GM19397 (cell line): ENCODE measurements around the gene STARD13.
A peak's percentile ranks its signal among the peaks of the same experiment; 100 is the strongest.

Source experiments
- ATAC-seq: cut with Tn5 transposase; IDR thresholded peaks from one replicate; pipeline ENCODE4 v1.9.1; 2021; ENCODE audit warnings: mild to moderate bottlenecking, moderate library complexity; ENCODE audit not compliant: unreplicated experiment

The STARD13 gene

DNA sequence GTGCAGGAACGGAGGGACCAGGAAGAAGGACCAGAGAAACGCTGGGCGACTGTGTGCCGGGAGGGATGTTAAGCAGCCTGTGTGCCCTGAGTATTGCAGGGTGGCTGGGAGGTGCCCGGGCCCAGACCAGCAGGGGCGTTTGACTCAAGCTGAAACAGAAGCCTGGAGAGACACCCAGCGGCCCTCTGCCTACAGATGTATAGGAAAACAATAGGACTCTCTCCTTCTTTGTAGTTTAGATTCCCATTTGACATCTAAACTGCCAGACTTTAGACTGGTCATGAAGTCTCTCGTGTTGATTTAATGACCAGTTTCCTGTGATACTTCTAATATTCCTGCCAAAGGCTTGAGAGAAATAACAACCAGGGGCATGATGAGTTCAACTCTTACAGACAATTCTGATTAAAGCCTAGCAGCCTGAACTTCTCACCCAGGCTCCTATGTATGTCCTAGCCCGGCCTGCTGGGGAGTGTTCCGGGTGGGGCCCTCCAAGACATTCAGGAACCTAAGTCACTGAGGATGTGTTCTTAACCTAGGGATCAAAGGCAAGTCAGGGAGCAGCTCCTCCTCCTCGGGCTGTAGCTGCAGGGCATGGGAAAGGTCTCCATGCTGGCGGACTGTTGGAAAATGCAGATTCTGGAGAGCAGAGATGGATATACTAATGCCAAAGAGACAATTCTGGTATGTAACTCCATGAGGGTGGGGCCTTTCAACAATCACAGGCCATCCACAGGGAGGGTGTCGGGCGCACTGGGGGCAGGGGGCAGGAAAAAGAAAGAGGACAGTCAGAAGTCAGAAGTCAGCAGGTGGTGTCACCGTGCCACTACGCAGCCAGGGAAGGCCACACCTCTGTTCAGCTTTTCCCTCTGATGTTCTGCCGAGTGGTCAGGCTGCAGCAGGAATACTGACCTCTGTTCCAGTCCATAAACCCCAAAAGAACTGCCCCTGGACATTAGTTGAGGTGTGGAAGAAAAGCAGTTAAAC lies 131.8 kb downstream of the STARD13 start:
- no peak for ATAC-seq

DNA sequence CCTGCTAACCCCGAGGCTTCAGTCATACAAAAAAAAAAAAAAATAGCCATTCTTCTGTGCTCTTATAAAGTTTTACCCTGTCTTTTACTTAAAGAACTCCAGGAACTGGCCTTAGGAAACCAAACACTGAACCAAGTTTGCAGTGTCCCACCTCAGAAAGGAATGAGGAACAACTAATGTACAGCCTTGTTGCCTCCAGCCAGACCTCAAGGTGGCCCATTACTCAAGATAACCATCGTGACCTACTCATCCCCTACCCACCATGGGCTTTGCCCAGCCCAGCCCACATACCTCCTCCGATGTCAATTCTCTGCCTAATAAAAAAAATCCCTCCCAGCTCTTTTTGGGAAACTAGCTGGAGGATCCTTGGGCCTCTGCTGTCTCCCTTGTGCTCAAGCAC lies 133.2 kb downstream of the STARD13 start:
- no peak for ATAC-seq

DNA sequence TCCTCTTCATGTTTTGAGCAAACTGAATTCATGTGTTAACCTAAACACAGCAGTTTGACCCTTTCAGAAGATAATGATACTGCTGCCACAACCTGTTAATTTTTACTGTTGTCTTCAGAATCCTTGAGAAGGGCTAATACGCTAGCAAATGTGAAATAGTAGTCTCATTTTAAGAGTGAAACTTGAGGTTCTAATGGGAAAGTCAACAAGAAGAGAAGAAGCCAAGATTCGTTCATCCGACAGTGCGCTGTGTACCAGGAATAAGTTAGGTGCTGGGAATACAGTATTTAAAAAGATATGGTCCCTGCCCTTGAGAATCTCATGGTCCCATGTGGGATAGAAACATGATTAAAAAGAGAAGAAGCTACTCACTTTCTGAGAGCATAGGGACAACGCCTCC lies 134.9 kb downstream of the STARD13 start:
- ATAC-seq: no peak

DNA sequence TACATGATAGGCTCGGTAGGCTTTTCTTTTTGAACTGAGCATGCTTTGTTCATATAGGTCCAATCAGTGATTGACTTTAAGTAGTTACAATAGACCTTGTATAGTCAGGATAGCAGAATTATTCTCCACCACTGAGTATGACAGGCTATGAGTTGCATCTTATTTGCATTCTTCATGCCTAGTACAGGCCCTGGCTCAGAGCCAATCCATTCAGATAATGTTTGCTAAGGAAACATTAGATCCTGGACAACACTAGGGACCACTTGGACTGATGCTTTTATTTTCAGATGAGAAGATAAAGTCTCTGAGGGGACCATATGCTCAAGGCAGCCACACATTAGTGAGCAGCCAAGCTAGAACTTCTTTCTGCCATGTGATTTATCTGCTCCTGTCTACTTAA lies 135.4 kb downstream of the STARD13 start:
- ATAC-seq: no peak

DNA sequence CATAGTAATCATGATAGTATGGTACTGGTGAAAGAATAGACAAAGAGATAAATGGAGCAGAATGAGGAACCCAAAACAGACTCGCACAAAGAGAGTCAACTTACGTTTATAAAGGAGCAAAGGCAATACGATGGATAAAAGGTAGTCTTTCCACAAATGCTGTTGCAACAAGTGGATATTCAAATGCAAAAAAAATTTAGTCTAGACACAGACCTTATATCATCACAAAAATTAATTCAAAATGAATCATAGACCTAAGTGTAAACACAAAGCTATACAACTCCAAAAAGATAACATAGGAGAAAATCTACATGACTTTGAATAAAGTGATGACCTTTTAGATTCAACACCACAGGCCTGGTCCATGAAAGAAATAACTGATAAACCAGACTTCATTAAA lies 137.7 kb downstream of the STARD13 start:
- ATAC-seq: no peak

DNA sequence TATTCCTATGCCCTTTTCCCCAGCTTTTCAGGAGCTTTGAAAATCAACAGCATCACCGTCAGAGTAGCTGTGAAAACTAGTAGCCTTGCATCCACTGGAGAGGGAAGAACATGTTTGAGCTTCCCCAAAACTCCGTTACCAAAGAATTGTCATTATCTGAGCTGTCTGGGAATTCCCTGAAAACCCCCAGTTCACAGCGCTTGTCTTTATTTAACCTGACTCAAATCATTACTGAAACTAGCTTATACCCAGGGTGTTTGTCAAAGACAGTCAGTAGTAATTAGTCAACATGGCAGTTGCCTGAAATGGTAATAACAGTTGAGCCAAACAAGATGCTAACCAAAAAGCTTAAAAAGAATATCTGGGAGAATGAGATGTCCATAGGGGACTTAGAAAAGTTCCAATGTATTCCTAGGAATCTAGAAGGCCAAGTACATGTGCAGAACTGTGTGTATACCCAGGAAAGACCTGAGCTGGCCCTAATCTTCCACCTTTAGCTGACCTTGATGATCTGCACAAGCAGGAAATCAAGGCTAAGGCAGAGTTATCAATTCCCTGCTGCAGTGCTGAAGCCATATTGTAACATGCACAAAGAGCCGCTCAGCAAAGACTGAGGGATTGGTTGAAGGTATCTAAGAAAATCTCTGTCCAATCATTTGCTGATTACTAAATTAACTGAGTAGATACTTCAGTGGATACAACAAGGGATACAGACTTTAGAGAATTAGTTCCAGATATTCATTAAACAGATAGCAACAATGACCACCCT lies 138.5 kb downstream of the STARD13 start:
- peak; percentile 72 for ATAC-seq

DNA sequence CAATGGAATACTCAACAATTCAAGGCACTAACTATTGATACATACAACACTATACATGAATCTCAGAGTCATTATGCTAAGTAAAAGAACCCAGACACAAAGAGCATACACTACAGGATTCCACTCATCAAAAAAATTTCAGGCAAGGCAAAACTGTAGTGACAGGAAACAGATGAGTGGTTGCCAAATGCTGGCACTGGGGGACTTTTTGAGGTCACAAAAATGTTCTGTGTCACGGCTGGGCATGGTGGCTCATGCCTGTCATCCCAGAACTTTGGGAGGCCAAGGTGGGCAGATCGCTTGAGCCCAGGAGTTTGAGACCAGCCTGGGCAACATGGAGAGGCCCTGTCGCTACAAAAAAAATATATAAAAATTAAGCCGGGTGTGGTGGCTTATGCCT lies 139.9 kb downstream of the STARD13 start:
- no peak for ATAC-seq

DNA sequence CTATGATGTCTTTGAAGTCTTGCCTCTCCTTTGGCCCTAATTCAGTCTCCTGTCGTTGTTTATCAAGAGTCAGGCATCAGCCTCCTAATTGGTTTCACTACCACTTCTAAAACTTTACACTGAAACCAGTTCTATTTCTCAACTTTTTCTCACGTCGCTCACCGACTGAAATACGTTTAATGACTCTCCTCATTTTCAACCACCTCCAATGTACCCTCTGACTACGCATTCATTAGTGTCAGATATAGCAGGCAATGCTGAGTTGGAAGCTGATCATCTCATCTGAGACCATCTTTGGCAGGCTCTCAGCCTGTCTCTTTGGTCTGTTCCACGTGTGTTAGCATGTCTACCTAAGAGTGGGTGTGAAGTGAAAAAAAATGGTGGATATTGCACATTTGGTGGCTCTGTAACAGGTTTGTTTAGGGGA lies 141.2 kb downstream of the STARD13 start:
- ATAC-seq: no peak

DNA sequence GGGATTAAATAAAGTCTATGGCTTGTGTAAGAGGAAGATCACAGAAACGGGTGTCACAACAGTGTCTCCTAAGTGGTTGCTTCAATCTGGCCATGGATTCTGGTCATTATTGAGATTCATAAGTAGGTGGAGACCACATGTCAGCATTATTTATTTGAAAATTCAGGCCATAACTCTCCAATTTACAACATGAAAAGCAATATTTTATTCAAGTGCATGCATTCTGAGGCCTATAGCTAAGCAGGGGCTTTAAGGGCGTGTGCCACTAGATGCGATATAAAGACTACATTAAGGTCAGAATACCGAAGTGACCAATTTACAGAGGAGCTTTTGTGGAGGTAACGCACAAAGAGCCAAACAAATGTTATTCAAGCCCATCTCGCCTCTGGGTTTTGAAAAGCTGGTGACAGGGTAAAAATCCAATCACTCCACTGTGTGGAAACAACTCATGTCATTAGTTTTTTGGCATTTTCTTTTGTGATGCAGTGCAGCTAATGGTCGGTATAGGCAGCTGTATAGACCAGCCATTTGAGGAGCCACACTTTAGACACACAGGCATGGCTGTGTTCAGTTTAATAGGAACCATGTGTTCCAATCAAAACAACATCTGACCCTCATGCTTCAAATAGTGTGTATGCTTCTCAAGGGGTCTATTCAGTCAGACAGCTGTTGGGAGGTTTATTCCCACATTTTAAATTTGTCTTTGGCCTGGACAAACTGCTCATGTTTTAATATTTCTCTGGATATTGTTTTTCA lies 145.6 kb downstream of the STARD13 start:
- ATAC-seq: no peak

DNA sequence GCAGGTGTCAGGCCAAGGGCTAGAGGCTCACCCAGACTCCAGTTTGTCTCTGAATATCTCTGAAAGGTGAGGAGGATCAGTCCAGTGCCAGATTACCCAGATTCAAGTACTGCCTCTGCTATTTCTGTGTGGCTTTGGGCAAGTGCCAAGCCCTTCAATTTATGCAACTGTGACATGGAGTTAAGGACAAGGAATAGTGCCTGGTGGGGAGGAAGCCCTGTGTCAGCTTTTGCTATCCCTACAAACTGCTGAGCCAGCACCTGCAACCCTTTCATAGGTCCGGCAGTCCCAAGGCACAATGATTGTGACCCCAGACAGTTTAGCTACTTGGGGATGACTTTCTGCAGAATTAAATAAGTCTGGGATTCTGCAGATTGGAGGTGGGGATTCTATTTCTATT lies 146.4 kb downstream of the STARD13 start:
- no peak for ATAC-seq

DNA sequence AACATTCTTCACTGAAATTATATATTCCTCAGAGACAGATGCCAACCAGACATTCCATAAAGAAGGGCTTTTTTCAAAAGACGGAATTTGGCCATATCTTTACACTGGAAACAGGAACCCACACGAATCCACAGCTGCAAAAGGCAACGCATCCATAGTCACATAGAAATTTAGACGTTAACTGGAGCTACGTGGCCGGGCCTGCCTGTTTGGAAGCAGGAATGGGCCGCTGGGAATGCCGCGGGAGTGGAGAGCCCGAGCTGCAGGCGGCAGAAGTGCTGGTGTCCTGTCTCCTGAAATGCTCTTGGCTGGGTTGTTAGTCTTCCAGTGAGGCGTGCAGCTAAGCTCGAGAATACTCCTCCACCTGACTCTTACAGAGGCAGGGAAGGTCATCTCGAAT lies 147.1 kb downstream of the STARD13 start:
- no peak for ATAC-seq

DNA sequence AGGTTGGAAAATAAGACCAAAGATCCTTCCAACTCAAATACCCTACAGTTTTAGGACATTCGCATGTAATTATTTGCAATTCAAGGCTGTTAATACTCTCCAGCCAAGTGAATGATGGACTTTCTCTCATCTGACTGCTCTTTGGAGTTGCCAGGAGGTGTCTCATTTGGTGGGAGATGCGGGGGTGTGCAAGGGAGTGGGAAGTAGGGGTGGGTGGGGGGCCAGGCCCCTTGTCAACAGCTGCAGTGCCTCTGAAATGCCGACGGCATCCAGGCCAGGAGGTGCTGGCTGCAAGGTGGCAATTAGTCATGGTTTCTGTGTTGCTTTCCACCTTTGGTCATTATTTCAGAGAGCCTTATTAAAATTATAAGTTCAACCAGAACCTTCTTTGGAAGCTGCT lies 147.8 kb downstream of the STARD13 start:
- no peak for ATAC-seq

DNA sequence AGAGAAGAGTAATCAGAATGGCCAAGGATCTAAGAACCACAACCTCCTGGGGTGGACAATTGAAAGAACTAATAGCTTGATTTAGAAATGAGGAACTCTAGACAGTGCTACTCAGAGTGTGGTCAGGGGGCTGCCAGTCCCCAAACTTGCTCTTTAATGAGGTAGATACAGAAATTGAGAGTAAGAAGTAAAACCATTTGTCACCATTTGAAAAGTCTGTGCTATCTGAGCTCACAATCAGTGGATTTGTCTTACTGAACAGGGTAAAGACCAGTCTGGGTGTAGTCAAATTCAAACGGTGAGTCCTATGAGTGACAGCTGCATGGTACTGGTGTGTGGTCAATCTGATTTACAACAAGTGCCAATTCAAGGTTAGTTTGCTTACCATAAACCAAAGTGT lies 150.5 kb downstream of the STARD13 start:
- ATAC-seq: no peak

DNA sequence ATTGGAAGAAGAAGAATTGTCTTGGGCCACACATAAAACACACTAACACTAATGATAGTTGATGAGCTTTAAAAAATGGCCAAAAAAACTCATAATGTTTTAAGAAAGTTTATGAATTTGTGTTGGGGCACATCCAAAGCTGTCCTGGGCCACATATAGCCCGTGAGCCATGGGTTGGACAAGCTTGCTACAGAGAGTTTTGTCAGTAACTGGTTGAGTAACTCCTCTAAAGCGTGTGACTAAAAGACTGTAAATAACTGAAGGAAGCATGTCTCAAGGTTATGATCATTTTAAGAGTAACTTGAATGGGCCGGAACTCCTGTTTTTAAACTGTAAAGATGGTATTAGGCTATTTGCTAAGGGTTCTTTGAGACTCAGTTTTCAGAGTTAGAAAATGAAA lies 151.3 kb downstream of the STARD13 start:
- ATAC-seq: no peak

DNA sequence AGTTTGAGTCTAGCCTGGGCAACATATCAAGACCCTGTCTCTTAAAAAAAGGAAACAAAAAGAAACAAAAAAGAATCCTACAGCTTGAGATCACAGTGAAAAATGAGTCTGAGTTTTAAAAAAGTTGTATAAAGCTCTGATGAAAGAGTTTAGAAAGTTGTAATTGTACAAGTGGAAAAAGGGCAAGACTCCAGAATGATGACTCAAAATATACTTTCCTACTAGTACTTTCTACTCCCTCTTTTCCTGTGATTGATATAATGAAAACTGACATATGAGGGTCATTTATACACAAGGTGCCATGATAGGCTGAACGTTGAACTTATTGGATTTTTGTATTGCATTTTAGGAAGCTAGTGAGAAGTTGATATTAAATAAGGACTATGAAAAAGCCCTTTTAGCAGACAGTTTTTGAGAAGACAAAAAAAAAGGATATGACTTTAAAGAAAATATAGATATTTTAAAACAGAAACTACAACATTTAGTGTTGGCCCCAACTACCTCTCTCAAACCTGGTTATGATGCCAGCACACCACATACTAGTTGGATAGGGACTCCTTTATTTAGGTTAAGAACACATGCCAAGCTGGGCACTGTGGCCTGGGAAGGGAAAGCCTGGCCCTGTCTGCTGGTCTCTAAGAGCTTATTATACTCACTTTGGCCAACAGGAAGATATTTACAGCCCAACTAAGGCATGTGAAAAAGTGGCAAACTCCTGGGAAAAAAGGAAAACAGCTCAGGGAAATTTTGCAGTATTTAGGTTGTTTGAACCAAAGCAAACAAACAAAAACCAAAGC lies 152.7 kb downstream of the STARD13 start:
- no peak for ATAC-seq

DNA sequence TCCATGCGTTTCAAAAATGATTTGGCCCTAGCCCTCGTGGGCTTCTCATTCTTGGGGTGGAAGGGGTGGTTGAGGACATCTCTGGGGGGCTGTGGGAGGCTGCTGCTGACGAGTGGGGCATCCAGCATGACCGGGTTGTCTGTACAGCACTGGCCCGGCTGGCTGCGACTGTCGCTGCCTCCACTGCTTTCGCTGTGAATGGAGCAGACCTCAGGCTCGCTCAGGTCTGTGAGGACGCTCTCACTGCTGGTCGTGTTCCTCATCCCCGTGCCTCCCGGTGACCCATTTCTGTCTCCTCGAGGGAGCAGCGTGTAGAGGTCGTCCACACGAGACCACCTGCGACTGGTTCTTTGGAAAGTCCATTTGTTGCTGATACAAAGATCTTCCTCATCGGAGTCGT lies 155.7 kb downstream of the STARD13 start:
- no peak for ATAC-seq

DNA sequence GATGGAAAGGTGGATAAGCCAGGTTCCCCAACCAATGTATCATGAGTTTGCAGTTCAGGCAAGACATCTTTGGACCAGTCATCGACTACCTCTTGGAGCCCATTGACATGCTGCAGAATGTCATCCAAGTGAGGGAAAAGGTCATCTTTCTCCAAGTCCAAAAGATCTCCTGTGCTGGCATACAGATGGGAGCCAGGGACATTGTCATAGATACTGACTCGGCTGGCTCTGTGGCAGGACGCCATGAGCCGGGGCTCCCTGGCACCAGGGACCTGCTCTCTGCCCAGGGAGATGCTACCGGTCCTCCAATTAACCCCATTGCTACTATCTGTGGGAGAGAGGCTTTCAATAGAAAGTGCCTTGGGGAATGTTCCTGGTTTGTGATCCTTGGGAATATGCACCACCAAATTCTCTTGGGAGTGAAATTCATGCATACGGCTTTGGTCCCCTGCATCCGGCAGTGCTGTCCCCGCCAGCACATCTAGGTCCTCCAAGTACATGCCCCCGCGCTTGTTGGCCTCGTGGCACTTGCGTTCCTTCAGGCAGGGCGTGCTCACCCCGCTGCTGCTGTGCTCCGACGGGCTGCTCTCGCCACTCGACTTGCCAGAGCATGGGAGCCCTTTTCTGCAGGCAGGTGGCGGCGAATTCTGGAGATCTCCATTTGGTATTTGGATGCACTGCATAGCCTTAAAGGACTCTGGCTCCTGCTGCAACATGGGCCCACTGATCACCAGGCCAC lies 156.3 kb downstream of the STARD13 start:
- ATAC-seq: no peak

DNA sequence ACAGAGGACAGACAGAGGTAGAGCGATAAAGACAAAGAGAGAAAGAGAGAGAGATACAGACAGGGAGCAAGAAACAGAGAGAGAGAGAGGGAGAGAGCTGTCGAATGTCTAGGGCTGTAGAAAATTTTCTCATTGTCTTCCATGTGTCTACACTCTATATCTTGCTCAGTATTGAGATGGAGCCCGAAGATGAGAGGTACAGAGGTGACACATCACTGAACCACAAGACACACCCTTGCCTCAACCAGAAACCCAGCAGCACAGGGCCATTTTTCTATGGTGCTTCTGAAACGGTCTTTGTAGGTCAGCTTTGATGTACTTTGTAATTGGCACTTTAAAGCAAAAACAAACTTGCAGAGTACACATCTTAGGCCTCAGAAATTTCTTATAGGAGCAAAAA lies 157.4 kb downstream of the STARD13 start:
- no peak for ATAC-seq

DNA sequence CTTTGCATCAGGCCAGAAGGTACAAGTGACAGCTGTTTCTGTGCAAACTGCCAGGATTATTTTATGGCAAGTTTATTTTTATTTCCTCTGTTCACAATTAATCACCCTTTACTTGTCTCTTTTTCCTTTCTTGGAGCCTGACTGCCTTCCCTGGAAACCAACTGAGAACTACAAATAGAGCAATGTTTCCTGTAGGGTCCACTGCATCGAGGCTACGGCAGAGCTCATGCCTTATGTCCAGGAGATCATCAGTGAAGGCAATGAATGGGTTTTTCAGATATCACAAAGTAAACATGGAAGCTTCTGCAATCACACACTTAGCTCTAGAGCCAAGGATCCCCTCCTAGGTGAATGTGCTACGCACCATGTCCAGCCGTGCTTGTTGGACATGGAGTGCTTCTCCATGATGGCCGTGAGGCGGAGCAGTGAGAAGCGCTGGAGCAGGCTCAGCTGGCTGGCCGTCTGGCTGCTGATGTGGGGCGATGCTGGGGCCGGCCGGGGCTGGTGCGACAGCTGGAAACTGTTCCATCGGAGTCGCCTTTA lies 158.5 kb downstream of the STARD13 start:
- ATAC-seq: no peak
